COLO668 (cell line): ENCODE measurements around the gene ARL3.
"Not testable (repeated sequence)": the region's sequence is repeated elsewhere in the genome, so short reads cannot be mapped to it uniquely, and the experiment has no call there.

Source experiments
- DNase-seq: peaks from one replicate; lab custom pipeline; 2025; ENCODE audit not compliant: unreplicated experiment; lab: John Stamatoyannopoulos, UW

Gene ARL3

DNA sequence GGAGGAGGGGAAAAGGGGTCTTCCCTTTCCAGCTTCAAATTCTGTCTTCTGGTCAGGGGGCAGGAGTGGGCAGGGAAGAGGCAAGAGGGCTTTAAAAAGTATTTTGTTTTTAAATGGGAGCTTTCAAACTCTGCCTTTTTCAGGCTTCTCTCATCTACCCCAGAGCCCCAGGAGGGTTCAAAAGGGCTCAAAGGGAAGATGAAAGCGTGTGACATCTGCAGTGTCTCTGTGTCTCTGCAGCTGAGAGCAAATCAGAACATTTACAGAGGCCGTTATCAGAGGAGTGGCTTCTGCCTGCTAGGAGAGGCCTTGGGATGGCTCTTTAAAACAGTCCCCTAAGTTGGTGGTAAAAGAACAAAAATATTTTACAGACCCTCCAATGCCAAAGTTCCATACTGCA, 39.6 kb downstream of the ARL3 start:
- no peak for DNase-seq

- no peak for DNase-seq
Observed at GRCh38 chr10:102673819-102674511, 40.2 kb downstream of the ARL3 start.

DNA sequence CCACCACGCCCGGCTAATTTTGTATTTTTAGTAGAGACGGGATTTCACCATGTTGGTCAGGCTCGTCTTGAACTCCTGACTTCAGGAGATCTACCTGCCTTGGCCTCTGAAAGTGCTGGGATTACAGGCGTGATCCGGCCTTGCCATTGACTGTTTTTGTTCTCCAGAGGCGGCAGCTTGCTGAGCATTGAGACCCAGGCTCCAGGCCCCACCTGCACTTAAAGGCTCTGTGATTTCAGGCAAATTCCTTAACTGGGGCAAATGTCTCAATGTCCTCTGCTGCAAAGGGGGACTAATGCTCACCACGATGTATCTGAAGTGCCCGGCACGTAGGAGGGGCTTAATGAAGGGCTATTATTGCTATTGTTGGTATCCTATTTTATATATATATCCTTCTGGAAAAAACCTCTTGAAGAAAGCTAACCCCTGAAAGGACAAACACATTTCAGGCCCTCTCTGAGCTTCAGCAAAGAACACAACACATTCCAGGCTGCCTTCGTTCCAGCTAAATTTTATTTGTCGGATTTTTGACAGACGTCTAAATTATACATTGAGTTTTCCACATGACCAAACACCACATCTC, 40.9 kb downstream of the ARL3 start:
- no peak for DNase-seq

DNA sequence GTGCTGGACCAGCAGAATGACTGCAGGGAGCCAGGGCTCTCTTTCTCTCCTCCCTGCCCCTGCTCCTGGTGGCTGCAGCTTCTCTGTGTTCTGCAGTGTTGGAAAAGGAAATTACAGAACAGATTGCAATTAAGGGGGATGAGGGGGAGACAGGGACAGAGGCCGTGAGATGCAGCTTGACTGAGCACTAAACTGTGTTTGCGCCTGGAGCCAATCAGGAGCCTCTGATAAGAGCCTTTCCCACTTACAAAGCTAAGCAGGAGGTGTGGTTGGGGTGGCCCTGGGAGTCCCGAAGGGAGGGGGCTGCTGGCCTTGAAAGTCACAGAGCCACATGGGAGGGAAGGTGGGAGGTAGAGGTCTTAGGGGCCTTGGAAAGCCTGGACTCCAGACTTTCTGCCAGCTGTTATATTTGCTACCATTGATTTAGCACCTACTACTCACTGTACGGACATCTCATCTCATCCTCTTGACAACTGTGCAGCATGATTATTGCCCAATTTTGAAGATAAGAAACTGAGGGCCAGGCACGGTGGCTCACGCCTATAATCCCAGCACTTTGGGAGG, 43.2 kb downstream of the ARL3 start:
- no peak for DNase-seq

DNA sequence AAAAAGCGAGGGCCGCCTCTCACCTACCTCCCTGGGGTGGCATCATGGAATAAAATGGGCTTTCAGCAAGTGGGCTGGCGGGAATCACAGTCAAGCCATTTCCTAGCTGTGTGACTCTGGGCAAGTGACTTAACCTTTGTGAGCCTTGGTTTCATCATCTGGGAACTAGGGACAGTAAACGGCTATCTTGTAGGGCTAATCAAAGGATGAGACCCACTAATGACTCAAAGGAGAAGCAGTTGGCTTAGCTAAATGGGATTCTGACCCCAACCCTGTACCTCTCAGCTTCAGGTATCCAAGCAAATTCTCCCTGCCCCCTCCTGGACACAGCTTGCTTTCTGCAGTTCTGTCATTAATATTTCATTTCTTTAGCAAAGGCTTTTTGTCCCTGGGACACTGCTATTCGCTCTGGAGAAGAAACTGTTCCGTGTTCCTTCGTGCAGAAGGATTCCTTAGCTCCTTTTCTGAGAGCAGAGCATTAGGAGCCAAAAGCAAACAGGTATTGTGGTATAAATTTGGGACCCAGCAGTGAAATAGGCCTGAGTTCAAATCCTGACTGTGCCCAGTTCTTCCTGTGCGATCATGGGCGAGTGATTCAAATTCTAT, 44.0 kb downstream of the ARL3 start:
- DNase-seq = no peak

DNA sequence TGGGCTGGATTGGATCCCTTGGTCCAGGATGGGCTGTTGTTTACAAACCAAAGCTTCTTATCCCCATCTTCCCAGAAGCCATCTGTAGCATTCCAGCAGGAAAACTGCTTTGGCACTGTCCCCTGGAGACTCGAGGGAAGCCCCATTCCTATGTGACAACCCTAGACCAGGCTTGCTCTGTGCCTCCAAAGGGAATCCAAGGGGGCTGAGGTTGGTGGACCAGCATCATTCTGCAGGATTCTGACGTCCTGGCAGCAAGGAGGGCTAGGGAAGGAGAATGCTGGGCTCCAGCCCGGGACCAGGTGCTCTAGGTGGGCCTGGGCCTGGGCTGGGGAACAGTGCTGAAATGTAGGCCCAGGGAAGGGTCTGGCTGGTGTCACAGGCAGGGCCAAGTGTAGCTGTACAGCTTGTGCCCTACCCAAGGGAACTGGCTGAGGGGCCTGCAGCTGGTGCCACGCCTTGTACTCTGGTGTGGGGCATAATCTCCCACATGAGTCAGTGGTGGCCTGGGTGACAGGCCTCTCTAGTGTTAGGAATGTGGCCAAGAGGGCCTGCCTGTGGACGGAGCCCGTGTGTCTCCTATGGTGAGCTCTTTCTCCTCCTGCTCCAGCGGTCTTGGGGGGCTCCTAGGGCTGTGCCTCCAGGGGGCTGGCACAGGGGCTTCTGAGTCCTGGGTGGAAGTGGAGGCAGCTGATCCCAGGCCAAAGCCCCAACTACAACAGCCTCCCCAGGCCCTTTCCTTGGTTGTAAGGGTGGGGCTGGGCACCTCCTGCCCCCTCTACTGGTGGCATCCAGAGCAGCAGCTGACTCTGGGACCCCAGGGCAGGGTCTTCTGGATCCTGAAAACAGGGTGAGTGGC, 44.8 kb downstream of the ARL3 start:
- DNase-seq = no peak

DNA sequence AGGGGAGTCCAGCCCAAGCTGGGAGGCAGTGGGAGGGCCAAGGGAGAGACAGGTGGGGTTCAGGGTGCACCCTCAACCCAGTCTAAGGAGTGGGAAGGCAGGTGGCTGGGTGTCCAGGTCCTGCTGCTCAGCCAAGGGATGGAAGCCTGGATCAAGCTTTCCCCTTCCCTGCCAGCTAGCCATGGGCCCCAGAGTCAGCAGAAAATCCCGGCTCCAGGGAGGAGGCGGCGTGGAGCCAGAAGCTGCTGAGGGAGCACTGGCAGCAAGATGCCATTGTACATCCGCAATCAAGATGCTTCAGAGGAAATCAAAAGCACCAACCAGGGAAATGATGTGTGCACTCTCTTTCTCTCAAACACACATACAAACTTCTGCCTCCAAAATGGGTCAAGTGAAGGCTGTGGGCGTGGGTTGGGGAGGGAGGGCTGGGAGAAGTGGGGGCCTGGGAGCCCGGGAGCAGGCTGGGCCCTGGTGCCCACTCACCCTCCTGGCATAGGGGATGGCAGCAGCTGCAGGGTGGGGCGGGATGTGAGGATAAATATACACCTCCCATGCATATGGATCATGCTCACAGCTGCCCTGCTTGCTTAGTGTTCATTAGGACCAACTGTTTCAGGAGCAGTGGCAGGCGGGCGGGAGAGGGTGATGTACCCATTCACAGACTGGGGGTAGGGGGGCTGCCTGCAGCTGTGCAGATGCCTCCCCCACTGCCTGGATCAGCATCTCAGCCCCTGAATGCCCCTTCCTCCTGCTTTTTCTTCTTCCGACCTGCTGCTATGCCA, 45.7 kb downstream of the ARL3 start:
- no peak for DNase-seq

DNA sequence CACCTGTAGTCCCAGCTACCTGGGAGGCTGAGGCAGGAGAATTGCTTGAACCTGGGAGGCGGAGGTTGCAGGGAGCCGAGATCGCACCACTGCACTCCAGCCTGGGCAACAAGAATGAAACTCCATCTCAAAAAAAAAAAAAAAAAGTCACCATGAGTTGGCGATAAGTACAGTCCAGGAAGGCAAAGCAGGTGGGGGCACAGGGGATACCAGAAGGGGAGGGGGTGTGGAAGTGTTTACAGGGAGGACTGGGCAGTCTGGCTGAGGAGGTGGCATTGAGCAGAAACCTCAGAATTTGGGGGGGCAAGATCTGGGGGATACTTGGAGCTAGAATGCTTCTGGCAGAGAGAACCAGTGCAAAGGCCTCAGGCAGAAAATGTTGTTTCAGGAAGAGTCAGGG, 46.8 kb downstream of the ARL3 start:
- not testable (repeated sequence) for DNase-seq

DNA sequence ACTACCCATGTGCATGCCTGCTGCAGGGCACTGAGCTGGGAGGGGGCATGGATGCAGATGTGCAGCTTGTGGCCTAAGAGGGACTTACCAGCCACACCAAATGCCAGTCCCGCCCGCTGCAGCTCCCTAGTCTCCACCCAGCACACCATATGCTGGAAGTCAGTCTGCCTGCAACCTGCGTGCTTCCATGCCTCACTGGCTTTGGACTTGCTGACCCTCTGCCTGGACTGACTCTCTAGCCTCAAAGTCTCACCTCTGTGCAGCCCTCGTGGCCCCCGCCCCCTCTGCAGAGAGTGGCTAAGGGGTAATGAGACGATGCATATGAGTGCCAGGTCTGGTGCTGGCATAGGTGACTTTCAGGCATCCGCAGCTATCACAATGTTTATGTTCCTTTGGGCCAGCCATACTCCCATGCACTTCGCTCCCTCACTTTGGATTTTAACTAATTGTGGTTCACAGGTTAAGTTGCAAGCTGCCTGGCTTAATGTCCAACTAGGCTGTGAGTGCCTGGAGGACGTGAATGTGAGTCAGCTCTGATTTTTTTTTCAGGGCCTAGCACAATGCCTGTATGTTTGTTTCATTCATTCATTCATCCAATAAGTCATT, 48.2 kb downstream of the ARL3 start:
- no peak for DNase-seq

GRCh38 chr10:102661658-102662028, 52.6 kb downstream of the ARL3 start:
- DNase-seq = no peak

DNA sequence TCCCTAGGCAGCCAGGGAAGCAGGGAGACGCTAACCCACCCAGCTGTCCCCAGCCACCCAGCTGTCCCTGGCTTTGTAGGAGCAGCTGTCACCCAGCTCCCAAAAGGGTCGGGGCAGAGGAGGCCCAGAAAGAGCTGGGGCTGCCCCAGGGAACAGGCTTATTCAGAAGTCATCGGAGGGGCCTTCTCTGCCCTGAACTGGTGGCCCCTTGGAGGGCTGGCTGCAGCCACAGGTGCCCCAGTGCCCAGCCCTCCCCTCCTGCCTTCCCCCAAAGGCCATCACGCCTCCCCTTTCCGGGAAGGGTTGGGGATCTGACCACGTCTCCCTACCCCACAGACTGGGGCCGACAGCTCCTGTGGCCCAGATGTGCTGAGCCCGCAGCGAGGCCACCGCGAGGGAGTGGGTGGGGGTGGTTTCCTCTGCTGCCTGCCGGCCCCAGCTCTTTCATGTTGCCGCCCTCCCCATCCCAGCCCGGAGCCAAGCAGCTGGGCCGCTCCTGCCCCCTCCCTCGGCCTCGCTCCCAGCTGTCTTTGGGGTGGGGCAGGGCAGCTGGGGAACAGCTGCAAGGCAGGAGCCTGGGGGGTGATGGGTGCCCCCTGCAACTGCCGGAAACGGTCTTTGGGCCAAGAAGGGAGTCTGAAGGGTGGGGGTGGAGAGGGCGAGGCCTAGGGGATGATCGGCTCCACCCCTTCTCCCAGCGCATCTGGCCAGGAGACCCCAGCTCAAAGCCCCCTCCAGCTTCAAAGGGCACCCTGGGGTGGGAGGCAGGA, 53.1 kb downstream of the ARL3 start:
- DNase-seq = peak; percentile 82

DNA sequence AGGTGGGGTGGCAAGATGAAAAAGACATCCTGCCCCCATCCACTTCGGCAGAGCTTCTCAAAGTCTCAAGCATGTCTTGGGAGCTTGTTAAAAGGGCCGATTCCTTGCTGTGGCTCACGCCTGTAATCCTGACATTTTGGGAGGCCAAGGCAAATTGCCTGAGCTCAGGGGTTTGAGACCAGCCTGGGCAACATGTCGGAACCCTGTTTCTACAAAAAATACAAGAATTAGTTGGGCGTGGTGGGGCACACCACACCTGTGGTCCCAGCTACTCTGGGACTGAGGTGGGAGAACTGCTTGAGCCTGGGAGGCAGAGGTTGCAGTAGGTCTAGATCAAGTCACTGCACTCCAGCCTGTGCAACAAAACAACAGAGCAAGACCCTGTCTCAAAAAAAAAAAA, 55.4 kb downstream of the ARL3 start:
- DNase-seq = no peak

- DNase-seq = peak; percentile 33
Observed at GRCh38 chr10:102657984-102658724, 56.0 kb downstream of the ARL3 start.

DNA sequence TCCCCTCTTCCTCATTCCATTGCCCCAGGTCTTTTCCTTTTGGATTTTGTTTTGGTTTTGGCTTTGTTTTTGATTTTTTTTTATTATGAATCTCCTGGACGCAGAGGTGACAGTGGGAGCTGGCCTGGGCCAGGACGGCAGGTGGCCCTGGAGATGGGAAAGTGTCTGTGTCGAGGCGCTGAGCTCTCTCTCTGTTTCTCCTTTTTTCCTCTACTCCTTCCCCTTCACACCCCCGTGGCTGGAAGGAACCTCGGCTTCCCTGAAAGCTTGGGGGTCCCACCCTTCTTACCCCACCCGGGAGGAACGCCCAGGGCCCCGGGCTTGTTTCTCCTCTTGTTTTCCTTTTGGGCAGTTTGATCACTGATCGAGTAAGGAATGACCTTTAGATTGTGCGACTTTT, 56.7 kb downstream of the ARL3 start:
- no peak for DNase-seq

DNA sequence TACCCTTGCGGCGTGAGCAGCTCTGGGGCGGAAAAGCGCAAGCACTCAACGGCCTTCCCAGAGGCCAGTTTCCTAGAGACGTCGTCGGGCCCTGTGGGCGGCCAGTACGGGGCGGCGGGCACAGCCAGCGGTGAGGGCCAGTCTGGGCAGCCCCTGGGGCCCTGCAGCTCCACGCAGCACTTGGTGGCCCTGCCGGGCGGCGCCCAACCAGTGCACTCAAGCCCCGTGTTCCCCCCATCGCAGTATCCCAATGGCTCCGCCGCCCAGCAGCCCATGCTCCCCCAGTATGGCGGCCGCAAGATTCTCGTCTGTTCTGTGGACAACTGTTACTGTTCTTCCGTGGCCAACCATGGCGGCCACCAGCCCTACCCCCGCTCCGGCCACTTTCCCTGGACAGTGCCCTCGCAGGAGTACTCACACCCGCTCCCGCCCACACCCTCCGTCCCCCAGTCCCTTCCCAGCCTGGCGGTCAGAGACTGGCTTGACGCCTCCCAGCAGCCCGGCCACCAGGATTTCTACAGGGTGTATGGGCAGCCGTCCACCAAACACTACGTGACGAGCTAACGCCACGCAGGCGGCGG, 57.3 kb downstream of the ARL3 start:
- no peak for DNase-seq

- no peak for DNase-seq
Observed at GRCh38 chr10:102656026-102656425, 58.2 kb downstream of the ARL3 start.

GRCh38 chr10:102654969-102655368, 59.2 kb downstream of the ARL3 start:
- no peak for DNase-seq

DNA sequence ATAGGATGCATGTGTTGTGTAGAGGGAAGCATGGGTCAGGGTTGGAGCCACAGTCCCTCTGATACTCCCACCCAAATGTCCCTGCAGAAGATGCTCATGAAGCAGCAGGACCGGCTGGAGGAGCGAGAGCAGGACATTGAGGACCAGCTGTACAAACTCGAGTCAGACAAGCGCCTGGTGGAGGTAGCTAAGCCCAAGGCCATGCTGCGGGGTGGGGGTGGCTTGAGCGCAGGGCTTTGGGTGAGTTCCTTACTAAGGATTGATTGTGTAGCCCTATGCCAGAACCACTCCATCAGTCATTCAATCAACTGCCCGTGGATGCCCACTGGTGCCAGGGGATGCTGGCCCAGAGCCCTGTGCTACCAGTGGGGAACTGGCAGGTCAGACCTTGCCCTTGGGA, 59.6 kb downstream of the ARL3 start:
- DNase-seq = no peak
